Gastrocnemius medialis (tissue), 4 donors: ENCODE data around the gene TMEM181. TPM values are rescaled to one million over a fixed set of nuclear protein-coding genes. Genes with fewer than 3 reads are reported as not detected.

Experiments used
- ATAC-seq, 2 donors: fragments of 150-250 bp; one replicate each; pipeline ENCODE4 v1.9.1; 2016
- DNase-seq, 2 donors: peaks; one replicate each; pipeline ENCODE4 v3.0.0-alpha.2; 2019
- H3K27ac ChIP-seq, 4 donors: fragments of 200-600 bp; sonication (generic); 1 replicate in 1 of 4; 2 replicates in 3 of 4; pipeline ENCODE4 v1.5.1; 2016 to 2018; ENCODE audit warnings: mild to moderate bottlenecking in 2 of 4, moderate library complexity in 1 of 4
- H3K27me3 ChIP-seq, 3 donors: fragments of 200-600 bp; sonication (generic) in 2 of 3; 1 replicate in 1 of 3; 2 replicates in 2 of 3; pipeline versions ENCODE4 v1.5.1 to v1.6.0; 2016 to 2019; ENCODE audit warnings: mild to moderate bottlenecking in 1 of 3, moderate library complexity in 1 of 3
- H3K36me3 ChIP-seq, 2 donors: fragments of 200-600 bp; sonication (generic) in 1 of 2; one replicate each; pipeline ENCODE4 v1.5.1; 2017 to 2018
- H3K4me1 ChIP-seq, 2 donors: fragments of 200-600 bp; sonication (generic) in 1 of 2; one replicate each; pipeline ENCODE4 v1.5.1; 2016 to 2017; ENCODE audit warnings: mild to moderate bottlenecking in 2 of 2
- H3K4me3 ChIP-seq, 4 donors: fragments of 200-600 bp; sonication (generic) in 3 of 4; 1 replicate in 1 of 4; 2 replicates in 3 of 4; pipeline ENCODE4 v1.5.1; 2016 to 2019; ENCODE audit warnings: mild to moderate bottlenecking in 2 of 4
- H3K9me3 ChIP-seq, 3 donors: fragments of 200-600 bp; sonication (generic) in 2 of 3; 1 replicate in 1 of 3; 2 replicates in 2 of 3; pipeline ENCODE4 v1.5.1; 2016 to 2019
- CTCF ChIP-seq, 5 experiments: fragments of 450-650 bp in 3 of 5; fragments of 200-600 bp in 2 of 5; sonication (generic) in 2 of 5; IDR thresholded peaks in 4 of 5; conservative IDR thresholded peaks in 1 of 5; 1 replicate in 4 of 5; 2 replicates in 1 of 5; pipeline ENCODE4 v1.5.1; 2016 to 2019; ENCODE audit warnings: antibody characterized with exemption in 5 of 5, mild to moderate bottlenecking in 3 of 5, moderate library complexity in 3 of 5
- POLR2A ChIP-seq, 2 donors: fragments of 450-650 bp; IDR thresholded peaks; one replicate each; pipeline ENCODE4 v1.6.1; 2017; ENCODE audit warnings: antibody characterized with exemption in 2 of 2, mild to moderate bottlenecking in 2 of 2, moderate library complexity in 2 of 2
- in situ Hi-C, 4 donors: fragments of 200-750 bp; cut with MboI; loops; one replicate each; pipeline versions ENCODE4 v1.15.0 to v1.8.0; 2017; ENCODE audit warnings: low sequenced_read_pairs in 4 of 4
- intact Hi-C: fragments of 100-400 bp; cut with DNase I; formaldehyde crosslinking; loops from one replicate; pipeline ENCODE4 v1.15.1; 2023; ENCODE audit warnings: low total_unique reads
- total RNA-seq, 4 donors: library from RNA; depleted of rRNA; stranded (reverse); fragments of >200 nt; gene quantifications; one replicate each; pipeline versions ENCODE4 v1.1.0 to v1.2.3, GENCODE V29; 2016

TMEM181 gene
- total RNA-seq, 4 donors from 2014 or later: 12.1 to 17.9 (median 12.9) TPM

- ATAC-seq: no peak
- intact Hi-C loops: loop anchor here (2.0 to 5.0 kb wide), 2 partner anchors 191 to 1441 kb away; partner anchors contain the start of gene EZR
- in situ Hi-C loops: loop anchor here in 3 of 4 donors (5.0 kb wide), 2 partner anchors 59 to 64 kb away; no protein-coding TSS in a partner anchor
These were observed 68.0 kb downstream of the TMEM181 start for GRCh38 chr6:158627940-158628211.

GRCh38 chr6:158628542-158628941, 68.7 kb downstream of the TMEM181 start:
- DNase-seq (no peak), ATAC-seq (peak in 1 of 2 donors; percentile 22)
- no peak for TF ChIP-seq POLR2A (IDR thresholded peaks at IDR 0.05)
- no peak for TF ChIP-seq CTCF (IDR thresholded peaks at IDR 0.05 in 4 of 5, conservative IDR thresholded peaks at IDR 0.05 in 1 of 5)
- H3K4me1 ChIP-seq: peaks cover 21 to 33% of the 10 kb centered on the region in 2 donors
- intact Hi-C loops: loop anchor here (2.0 to 5.0 kb wide), 2 partner anchors 190 to 1441 kb away; partner anchors contain the start of gene EZR
- H3K36me3 ChIP-seq: peaks cover 0 to 12% of the 10 kb centered on the region in 2 donors
- H3K4me3 ChIP-seq: no peak overlapping the region
- H3K9me3 ChIP-seq: no peaks in the 10 kb centered on the region
- in situ Hi-C loops: loop anchor here in 3 of 4 donors (5.0 kb wide), 2 partner anchors 59 to 64 kb away; no protein-coding TSS in a partner anchor
- H3K27ac ChIP-seq: peak overlapping the region; percentile 8 to 86 (median 44)
- H3K27me3 ChIP-seq: no peaks in the 10 kb centered on the region

More at GRCh38 chr6:158627940-158628211, 68.0 kb downstream of the TMEM181 start:
- Histone ChIP-seq H3K4me1 (peaks cover 21 to 33% of the 10 kb centered on the region in 2 donors), H3K27me3 (no peaks in the 10 kb centered on the region), H3K9me3 (no peaks in the 10 kb centered on the region), H3K27ac (no peak overlapping the region), H3K36me3 (peaks cover 0 to 12% of the 10 kb centered on the region in 2 donors), H3K4me3 (no peak overlapping the region)
- no peak for DNase-seq
- TF ChIP-seq POLR2A (IDR thresholded peaks at IDR 0.05) (no peak), CTCF (IDR thresholded peaks at IDR 0.05 in 4 of 5, conservative IDR thresholded peaks at IDR 0.05 in 1 of 5) (no peak)

- intact Hi-C loops (loop anchor here (1.0 to 10.0 kb wide), 5 partner anchors 33 to 1442 kb away; partner anchors contain the start of gene EZR), in situ Hi-C loops (loop anchor here in 3 of 4 donors (5.0 kb wide), 2 partner anchors 58 to 63 kb away; no protein-coding TSS in a partner anchor)
- Histone ChIP-seq H3K4me1 (peaks cover 21 to 33% of the 10 kb centered on the region in 2 donors), H3K4me3 (no peak overlapping the region), H3K27ac (peak overlapping the region; percentile 8 to 86 (median 36)), H3K36me3 (peaks cover 0 to 18% of the 10 kb centered on the region in 2 donors), H3K27me3 (no peaks in the 10 kb centered on the region), H3K9me3 (no peaks in the 10 kb centered on the region)
- peak; percentile 47 to 84 for DNase-seq
- TF ChIP-seq CTCF (IDR thresholded peaks at IDR 0.05 in 4 of 5, conservative IDR thresholded peaks at IDR 0.05 in 1 of 5) (peak; percentile 61 to 75 (median 66)), POLR2A (IDR thresholded peaks at IDR 0.05) (no peak)
- peak; percentile 70 to 73 for ATAC-seq
These were observed 69.7 kb downstream of the TMEM181 start for GRCh38 chr6:158629367-158630221.

GRCh38 chr6:158630938-158631616, 71.2 kb downstream of the TMEM181 start:
- ATAC-seq (peak; percentile 18 to 25), DNase-seq (peak in 1 of 2 donors; percentile 67)
- Histone ChIP-seq H3K4me3 (no peak overlapping the region), H3K4me1 (peaks cover 21 to 33% of the 10 kb centered on the region in 2 donors), H3K36me3 (peaks cover 0 to 27% of the 10 kb centered on the region in 2 donors), H3K27ac (peak overlapping the region; percentile 71 to 86 (median 80)), H3K27me3 (no peaks in the 10 kb centered on the region), H3K9me3 (no peaks in the 10 kb centered on the region)
- TF ChIP-seq POLR2A (IDR thresholded peaks at IDR 0.05): no peak
- TF ChIP-seq CTCF (IDR thresholded peaks at IDR 0.05 in 4 of 5, conservative IDR thresholded peaks at IDR 0.05 in 1 of 5): peak in 1 of 5 experiments; percentile 9
- intact Hi-C loops: loop anchor here (1.0 to 10.0 kb wide), 3 partner anchors 24 to 494 kb away; no protein-coding TSS in a partner anchor
- in situ Hi-C loops: no loop called here
